ENCODE measurements around the gene REP15. TPM values are rescaled to one million over a fixed set of nuclear protein-coding genes. Genes with fewer than 3 reads are reported as not detected.

The REP15 gene
- total RNA-seq, 1 experiment from 2014 or later, result 1.3 TPM

GRCh38 chr12:27680619-27681018, 15.6 kb upstream of the REP15 start:
- Histone ChIP-seq H3K4ac (ENCODE audit: low read depth, low read length) (no peak overlapping the region), H4K20me1 (ENCODE audit: control insufficient read depth, insufficient read depth, insufficient read length) (no peaks in the 10 kb centered on the region), H2BK5ac (ENCODE audit: insufficient read length, low read length) (no peak overlapping the region), H4K8ac (replicated peaks; ENCODE audit: insufficient read length, low read depth, low read length) (no peak overlapping the region), H2BK120ac (ENCODE audit: low read depth, low read length, poor library complexity, severe bottlenecking) (no peak overlapping the region), H4K91ac (ENCODE audit: insufficient read length, low read depth, low read length) (no peak overlapping the region), H3K9me3 (ENCODE audit: control insufficient read depth, low read depth, low read length) (no peaks in the 10 kb centered on the region), H3K4me2 (ENCODE audit: insufficient read depth, insufficient read length, low read length) (no peak overlapping the region), H3K23ac (ENCODE audit: insufficient read length, low read depth, low read length) (no peak overlapping the region), H3K27me3 (ENCODE audit: insufficient read depth, low read length) (no peaks in the 10 kb centered on the region), H2AK5ac (ENCODE audit: insufficient read length, low read length) (no peak overlapping the region), H3K18ac (ENCODE audit: insufficient read length, low read depth, low read length) (no peak overlapping the region), H3T11ph (ENCODE audit: low read length) (no peak overlapping the region), H2BK12ac (ENCODE audit: insufficient read length, low read depth, low read length) (no peak overlapping the region), H2BK20ac (ENCODE audit: low read depth, low read length, poor library complexity, severe bottlenecking) (no peak overlapping the region), H4K5ac (ENCODE audit: insufficient read length, low read depth, low read length) (no peak overlapping the region), H3K9ac (ENCODE audit: extremely low read depth, insufficient read length, low read length) (no peak overlapping the region), H3K14ac (ENCODE audit: insufficient read depth, low read length) (no peak overlapping the region), H3K4me1 (ENCODE audit: insufficient read depth, low read length) (no peaks in the 10 kb centered on the region), H3K79me1 (ENCODE audit: insufficient read depth, low read depth, low read length, poor library complexity, severe bottlenecking) (no peaks in the 10 kb centered on the region), H3K79me2 (ENCODE audit: insufficient read depth, low read length) (no peaks in the 10 kb centered on the region), H3K56ac (ENCODE audit: insufficient read length, low read depth, low read length) (no peak overlapping the region), H3K27ac (ENCODE audit: insufficient read length, low read depth, low read length) (no peak overlapping the region), H3K23me2 (ENCODE audit: insufficient read length, low read depth, low read length, poor library complexity, severe bottlenecking) (no peaks in the 10 kb centered on the region), H2AFZ (ENCODE audit: low read length) (no peak overlapping the region), H2BK15ac (ENCODE audit: low read depth, low read length) (no peak overlapping the region)
- peaks cover 4 to 32% (median 13%) of the 10 kb centered on the region in 3 experiments; a peak in 4 of 7 replicates for H3K36me3 Mint-ChIP-seq (ENCODE audit: insufficient read depth in 1 of 3, low read depth in 3 of 3)
- H3K4me3 Mint-ChIP-seq, result no peak overlapping the region
- no peak for DNase-seq
- TF ChIP-seq CTCF (conservative IDR thresholded peaks at IDR 0.05), result no peak
- no peaks in the 10 kb centered on the region for H3K27me3 Mint-ChIP-seq (ENCODE audit: low read depth)
- no peaks in the 10 kb centered on the region for H3K9me3 Mint-ChIP-seq
- H3K4me1 Mint-ChIP-seq, result peaks cover 7 to 11% of the 10 kb centered on the region in 2 experiments
- no peak overlapping the region; a peak in 1 of 7 replicates for H3K27ac Mint-ChIP-seq
